Measurements from ENCODE around the gene NUP153. TPM values are rescaled to one million over a fixed set of nuclear protein-coding genes. Genes with fewer than 3 reads are reported as not detected.

The NUP153 gene
- total and polyA plus RNA-seq, 2 of the 8 experiments (the other 6 are each of a cell fraction or from before 2014, with no cell fraction given) = 47.0 to 84.8 TPM

DNA sequence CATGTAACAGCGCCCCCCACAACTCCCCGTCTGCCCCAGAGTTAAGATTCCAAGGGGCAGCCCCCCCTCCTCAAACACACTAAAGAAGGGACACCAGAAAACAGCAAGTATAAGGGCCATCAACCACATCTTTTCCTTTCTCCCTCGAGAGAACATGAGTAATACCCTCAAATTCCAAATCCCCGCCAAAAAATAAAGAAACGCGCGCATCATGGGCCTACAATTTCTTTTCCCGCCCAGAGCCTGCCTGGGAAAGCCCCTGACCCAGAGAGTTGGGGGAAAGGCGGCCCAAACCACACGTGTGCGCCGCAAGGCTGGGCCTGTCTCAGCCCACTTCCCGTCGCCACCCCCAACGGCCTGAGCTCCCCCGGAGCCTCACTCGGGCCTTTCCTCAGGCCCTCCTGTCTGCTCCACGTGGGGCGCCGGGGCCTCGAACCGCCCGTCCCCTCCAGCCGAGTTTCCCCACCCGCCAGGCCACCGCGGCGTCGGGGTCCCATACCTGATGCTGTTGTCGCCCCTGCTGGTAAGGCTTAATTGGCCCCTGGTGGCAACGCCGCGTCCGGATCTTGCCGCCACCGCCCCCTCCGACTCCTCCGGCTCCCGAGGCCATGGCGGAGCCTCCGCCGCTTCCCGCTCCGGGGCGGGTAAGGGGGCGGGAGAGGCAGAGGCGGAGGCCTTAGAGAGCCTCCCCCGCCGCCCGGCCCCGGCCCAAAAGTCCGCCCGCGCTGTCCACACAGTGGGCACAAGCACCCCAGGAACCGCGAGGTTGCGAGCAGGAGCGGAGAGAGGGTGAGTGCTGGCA is 746 bp downstream of the NUP153 start:
- no peaks in the 10 kb centered on the region for H3K27me3 ChIP-seq (replicated peaks in 1 of 4; ENCODE audit: control insufficient read depth in 3 of 4, extremely low read depth in 1 of 4, insufficient read depth in 3 of 4, low read length in 3 of 4)
- H2BK20ac ChIP-seq (ENCODE audit: low read length) = no peak overlapping the region
- no peaks in the 10 kb centered on the region for H3K9me3 ChIP-seq (ENCODE audit: insufficient read depth in 2 of 2, low read depth in 1 of 2, low read length in 1 of 2)
- peak overlapping the region; percentile 80 to 92 (median 89) for H3K4me3 ChIP-seq (ENCODE audit: extremely low read depth in 1 of 4, insufficient read depth in 2 of 4, low read depth in 3 of 4, low read length in 4 of 4)
- H2BK15ac ChIP-seq (ENCODE audit: low read length) = no peak overlapping the region
- no peak overlapping the region for H2AFZ ChIP-seq (ENCODE audit: low read length)
- no peak for FAIRE-seq
- no peak overlapping the region for H2BK120ac ChIP-seq (replicated peaks; ENCODE audit: low read depth, low read length)
- peak overlapping the region; percentile 51 to 67 for H3K4me2 ChIP-seq (ENCODE audit: insufficient read depth in 1 of 2, low read depth in 2 of 2, low read length in 2 of 2)
- peak overlapping the region; percentile 88 for H3K56ac ChIP-seq (replicated peaks; ENCODE audit: insufficient read length, low read depth, low read length)
- peaks cover 0 to 6% (median 0%) of the 10 kb centered on the region in 4 experiments; a peak in 3 of 7 replicates for H3K4me1 ChIP-seq (replicated peaks in 1 of 4; ENCODE audit: control insufficient read depth in 3 of 4, insufficient read depth in 4 of 4, low read length in 3 of 4)
- peak overlapping the region; percentile 83 for H3K18ac ChIP-seq (ENCODE audit: extremely low read depth, low read length)
- peak overlapping the region; percentile 93 for H3K27ac ChIP-seq (ENCODE audit: low read depth, low read length)
- H3K4ac ChIP-seq (replicated peaks; ENCODE audit: insufficient read length, low read depth, low read length) = peak overlapping the region; percentile 82
- H4K91ac ChIP-seq (replicated peaks; ENCODE audit: insufficient read length, low read length) = peak overlapping the region; percentile 93
- H3K23ac ChIP-seq (ENCODE audit: insufficient read length) = no peak overlapping the region
- H3K14ac ChIP-seq (ENCODE audit: insufficient read length) = no peak overlapping the region
- peak overlapping the region; percentile 94 for H2BK5ac ChIP-seq (ENCODE audit: low read depth, low read length)
- H3K79me2 ChIP-seq (ENCODE audit: control insufficient read depth in 1 of 2, insufficient read depth in 2 of 2, low read length in 2 of 2) = peaks cover 32 to 51% of the 10 kb centered on the region in 2 experiments
- DNase-seq (ENCODE audit: low read depth in 1 of 2, low spot score in 2 of 2) = peak in 1 of 2 experiments; percentile 75
- ChIA-PET POLR2A (ENCODE audit: partially characterized antibody) (interaction anchor here (0.7 to 2.8 kb wide), 19 partner anchors 8 to 477 kb away, joined by 3 to 14 read pairs (median 3); partner anchors contain the start of genes FAM8A1 and KIF13A), CTCF (ENCODE audit: partially characterized antibody) (interaction anchor here (1.2 to 2.4 kb wide), 2 partner anchors 10 to 11 kb away, joined by 4 to 7 read pairs; no protein-coding TSS in a partner anchor)
- peak overlapping the region; percentile 27; the same call in 1 of the 2 replicates for H2BK12ac ChIP-seq (ENCODE audit: low read depth, low read length)
- no peak overlapping the region for H2AK5ac ChIP-seq (ENCODE audit: low read depth, low read length)
- no peaks in the 10 kb centered on the region for H3K23me2 ChIP-seq (ENCODE audit: low read depth, low read length)
- peak overlapping the region; percentile 81 for H4K5ac ChIP-seq (ENCODE audit: insufficient read length, low read depth, low read length)
- peak overlapping the region; percentile 95 to 99 (median 98) for H3K9ac ChIP-seq (replicated peaks in 1 of 4; ENCODE audit: extremely low read depth in 1 of 4, low read depth in 3 of 4, low read length in 3 of 4)
- H3K36me3 ChIP-seq (ENCODE audit: control insufficient read depth in 2 of 4, insufficient read depth in 4 of 4, low read length in 3 of 4) = no peaks in the 10 kb centered on the region
- peaks cover 7 to 8% of the 10 kb centered on the region in 2 experiments for H4K20me1 ChIP-seq (replicated peaks in 1 of 2; ENCODE audit: control insufficient read depth in 1 of 2, insufficient read depth in 2 of 2, low read length in 2 of 2)
- H4K8ac ChIP-seq (ENCODE audit: extremely low read depth, insufficient read depth, low read length) = peak overlapping the region; percentile 98
- 1% methylated on average over 20 of the region's 58 CpGs; no CpG with 5 or more reads in 1 of the 2 experiments for WGBS, 2 experiments (ENCODE audit: extremely low coverage in 1 of 2, insufficient coverage in 1 of 2, insufficient read length in 1 of 2, insufficient replicate concordance in 2 of 2, low coverage in 1 of 2, low lambda C conversion rate in 2 of 2, missing lambda C conversion rate in 1 of 2)
- no peaks in the 10 kb centered on the region for H3K79me1 ChIP-seq (ENCODE audit: low read depth, low read length)
- TF ChIP-seq EZH2 (IDR thresholded peaks at IDR 0.05; ENCODE audit: low read depth, low read length, severe bottlenecking) = no peak
- no peak for TF ChIP-seq FOSL1 (IDR thresholded peaks at IDR 0.05; ENCODE audit: insufficient read depth, low read depth, low read length)
- TF ChIP-seq SIX5 (IDR thresholded peaks at IDR 0.05; ENCODE audit: low read depth, low read length) = no peak
- peak; percentile 7; the same call in 1 of the 2 replicates for TF ChIP-seq POLR2AphosphoS5 (IDR thresholded peaks at IDR 0.05; ENCODE audit: low read depth, low read length)
- no peak for TF ChIP-seq SP2 (IDR thresholded peaks at IDR 0.05; ENCODE audit: low read length)
- no peak for TF ChIP-seq TEAD4 (IDR thresholded peaks at IDR 0.05; ENCODE audit: low read depth, low read length)
- TF ChIP-seq NRF1 (IDR thresholded peaks at IDR 0.05; ENCODE audit: low read depth, low read length) = no peak
- no peak for TF ChIP-seq CHD2 (IDR thresholded peaks at IDR 0.05; ENCODE audit: low read length)
- TF ChIP-seq JUND (IDR thresholded peaks at IDR 0.05; ENCODE audit: low read length) = no peak
- TF ChIP-seq KDM5A (IDR thresholded peaks at IDR 0.05; ENCODE audit: low read length) = no peak
- peak in 1 of 2 experiments; percentile 61; a peak in 2 of 3 replicates for TF ChIP-seq POLR2A (IDR thresholded peaks at IDR 0.05; ENCODE audit: control extremely low read depth in 1 of 2, low read depth in 2 of 2, low read length in 2 of 2)
- no peak for TF ChIP-seq ATF3 (IDR thresholded peaks at IDR 0.05; ENCODE audit: insufficient read depth, low read depth, low read length)
